Measurements from ENCODE around the gene CNTN4.

CNTN4 gene

GRCh38 chr3:2465842-2466241, 367.2 kb downstream of the CNTN4 start:
- H3K4me3 ChIP-seq (ENCODE audit: control insufficient read depth, low read depth, low read length): no peak overlapping the region
- DNase-seq (ENCODE audit: low read depth): no peak
- TF ChIP-seq CTCF (conservative IDR thresholded peaks at IDR 0.05; ENCODE audit: control insufficient read depth, insufficient read depth, low read depth, low read length): no peak

DNA sequence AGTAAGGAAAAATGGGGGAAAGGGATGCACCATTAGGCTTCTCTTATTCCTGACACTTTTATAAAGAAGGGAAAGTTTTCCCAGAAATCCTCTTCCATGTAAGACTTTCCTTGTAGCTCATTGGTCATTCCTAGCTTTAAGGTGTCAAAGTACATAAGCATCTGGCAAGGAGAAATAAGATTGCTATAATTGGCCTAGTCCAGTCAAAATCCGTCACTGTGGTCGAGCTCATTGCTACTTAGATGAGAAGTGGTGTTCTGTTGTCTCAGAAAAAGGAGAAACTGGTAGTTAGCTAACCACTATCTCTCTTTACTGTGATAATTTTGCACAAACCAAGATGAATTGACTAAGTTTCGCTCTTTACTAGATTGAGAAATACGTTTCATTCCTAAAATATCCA, 370.1 kb downstream of the CNTN4 start:
- no peak for DNase-seq (ENCODE audit: low read depth)
- no peak overlapping the region for H3K4me3 ChIP-seq (ENCODE audit: control insufficient read depth, low read depth, low read length)

GRCh38 chr3:2476996-2477395, 378.3 kb downstream of the CNTN4 start:
- H3K4me3 ChIP-seq (ENCODE audit: control insufficient read depth, low read depth, low read length): no peak overlapping the region
- TF ChIP-seq CTCF (conservative IDR thresholded peaks at IDR 0.05; ENCODE audit: control insufficient read depth, insufficient read depth, low read depth, low read length): no peak
- no peak for DNase-seq (ENCODE audit: low read depth)

More for the DNA sequence above, 370.1 kb downstream of the CNTN4 start:
- TF ChIP-seq CTCF (conservative IDR thresholded peaks at IDR 0.05; ENCODE audit: control insufficient read depth, insufficient read depth, low read depth, low read length): no peak

- TF ChIP-seq CTCF (conservative IDR thresholded peaks at IDR 0.05; ENCODE audit: control insufficient read depth, insufficient read depth, low read depth, low read length): no peak
These were observed 379.0 kb downstream of the CNTN4 start for GRCh38 chr3:2477620-2478019.

GRCh38 chr3:2484162-2485026, 385.7 kb downstream of the CNTN4 start:
- no peak for TF ChIP-seq CTCF (conservative IDR thresholded peaks at IDR 0.05; ENCODE audit: control insufficient read depth, insufficient read depth, low read depth, low read length)
- DNase-seq (ENCODE audit: low read depth): no peak
- H3K4me3 ChIP-seq (ENCODE audit: control insufficient read depth, low read depth, low read length): no peak overlapping the region

More at GRCh38 chr3:2477620-2478019, 379.0 kb downstream of the CNTN4 start:
- no peak overlapping the region for H3K4me3 ChIP-seq (ENCODE audit: control insufficient read depth, low read depth, low read length)
- DNase-seq (ENCODE audit: low read depth): no peak

DNA sequence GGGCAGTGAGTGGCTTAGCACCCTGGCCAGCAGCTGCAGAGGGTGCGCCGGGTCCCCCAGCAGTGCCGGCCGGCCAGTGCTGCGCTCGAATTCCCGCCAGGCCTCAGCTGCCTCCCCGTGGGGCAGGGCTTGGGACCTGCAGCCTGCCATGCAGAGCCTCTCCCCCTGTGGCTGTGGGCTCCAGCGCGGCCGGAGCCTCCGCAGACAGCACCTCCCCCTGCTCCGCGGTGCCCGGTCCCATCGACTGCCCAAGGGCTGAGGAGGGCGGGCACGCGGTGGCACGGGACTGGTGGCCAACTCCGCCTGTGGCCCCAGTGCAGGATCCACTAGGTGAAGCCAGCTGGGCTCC, 386.3 kb downstream of the CNTN4 start:
- DNase-seq (ENCODE audit: low read depth): no peak
- TF ChIP-seq CTCF (conservative IDR thresholded peaks at IDR 0.05; ENCODE audit: control insufficient read depth, insufficient read depth, low read depth, low read length): no peak
- H3K4me3 ChIP-seq (ENCODE audit: control insufficient read depth, low read depth, low read length): no peak overlapping the region
